HCT116 (cell line): Measurements from ENCODE around the gene CRACR2A. TPM values are rescaled to one million over a fixed set of nuclear protein-coding genes. Genes with fewer than 3 reads are reported as not detected.

Experiments
- ATAC-seq: fragments of 200-7000 bp; cut with Tn5 transposase; 2 replicates; pipeline ENCODE4 v1.9.1; 2020; ENCODE audit warnings: mild to moderate bottlenecking, moderate library complexity
- BruUV-seq: library from RNA; stranded (reverse); fragments of 400-500 nt; replicated peaks from 2 replicates; lab custom pipeline; 2021; lab: Mats Ljungman, UMichigan
- CTCF ChIA-PET: fragments of 300-600 bp; sonication (Branson Sonifier 250); formaldehyde crosslinking; loops from one replicate; lab custom pipeline; 2021; ENCODE audit warnings: antibody characterized with exemption; lab: Charles Lee
- POLR2A ChIA-PET: fragments of 300-600, 350-600 bp; sonication (Branson Sonifier 250); formaldehyde crosslinking; loops from one replicate; lab custom pipeline; 2021; ENCODE audit warnings: antibody characterized with exemption; lab: Charles Lee
- RAD21 ChIA-PET, 2 experiments: fragments of 300-600 bp; sonication (Branson Sonifier 250); formaldehyde crosslinking; loops; one replicate each; lab custom pipeline; 2023; ENCODE audit warnings: low total read pairs in 2 of 2; ENCODE audit not compliant: uncharacterized antibody in 2 of 2, unreplicated experiment in 2 of 2, low non-redundant PET in 1 of 2; lab: Charles Lee
- DNase-seq: peaks from one replicate; pipeline ENCODE4 v3.0.0-alpha.2; 2010; ENCODE audit warnings: low read depth, low spot score
- H2AFZ ChIP-seq: fragments of 200-600 bp; shearing (Covaris generic), sonication (generic); 2 replicates; pipeline ENCODE4 v1.6.1; 2017; ENCODE audit warnings: low read depth, mixed run types, mixed read lengths, antibody characterized with exemption, low read length; ENCODE audit not compliant: poor library complexity, severe bottlenecking
- H3K27ac ChIP-seq: 2 replicates; pipeline ENCODE4 v1.5.1; 2012; ENCODE audit warnings: low read depth, low read length
- H3K27me3 ChIP-seq: fragments of 200-600 bp; sonication (generic); 2 replicates; pipeline ENCODE4 v1.6.1; 2016; ENCODE audit warnings: mixed run types, low read length, mixed read lengths; ENCODE audit not compliant: insufficient read depth
- H3K36me3 ChIP-seq, 2 experiments: fragments of 200-500 bp in 1 of 2; fragments of 200-600 bp in 1 of 2; sonication (Bioruptor generic) in 1 of 2; sonication (generic) in 1 of 2; 2 replicates each; pipeline versions ENCODE4 v1.5.1 to v1.6.1; 2014 to 2016; ENCODE audit warnings: low read length in 2 of 2, inconsistent platforms in 1 of 2, mixed read lengths in 1 of 2, mixed run types in 1 of 2; ENCODE audit not compliant: insufficient read depth in 2 of 2, control insufficient read depth in 1 of 2
- H3K4me1 ChIP-seq, 2 experiments: fragments of 200-600 bp in 1 of 2; sonication (generic) in 1 of 2; 2 replicates each; pipeline versions ENCODE4 v1.5.1 to v1.6.1; 2012 to 2017; ENCODE audit warnings: low read length in 2 of 2, inconsistent platforms in 1 of 2, mild to moderate bottlenecking in 1 of 2, mixed read lengths in 1 of 2, mixed run types in 1 of 2, moderate library complexity in 1 of 2; ENCODE audit not compliant: insufficient read depth in 2 of 2, control insufficient read depth in 1 of 2
- H3K4me2 ChIP-seq: fragments of 200-600 bp; sonication (generic); 2 replicates; pipeline ENCODE4 v1.6.1; 2017; ENCODE audit warnings: mixed run types, low read length, mixed read lengths
- H3K4me3 ChIP-seq, 2 experiments: fragments of 200-600 bp in 1 of 2; sonication (generic) in 1 of 2; replicated peaks in 1 of 2; 2 replicates each; pipeline ENCODE4 v1.5.1; 2011 to 2016; ENCODE audit warnings: low read length in 2 of 2, control low read depth in 1 of 2, low read depth in 1 of 2, mild to moderate bottlenecking in 1 of 2, mixed read lengths in 1 of 2, mixed run types in 1 of 2
- H3K79me2 ChIP-seq: fragments of 200-600 bp; sonication (generic); 2 replicates; pipeline ENCODE4 v1.6.1; 2017; ENCODE audit warnings: mild to moderate bottlenecking, mixed run types, low read length, moderate library complexity, mixed read lengths; ENCODE audit not compliant: insufficient read depth
- H3K9ac ChIP-seq: fragments of 200-600 bp; sonication (generic); 2 replicates; pipeline ENCODE4 v1.6.1; 2016; ENCODE audit warnings: low read length, mixed read lengths
- H3K9me2 ChIP-seq: fragments of 200-600 bp; sonication (generic), shearing (Covaris generic); 2 replicates; pipeline ENCODE4 v1.6.1; 2017; ENCODE audit warnings: mixed run types, mild to moderate bottlenecking, moderate library complexity; ENCODE audit not compliant: insufficient read depth
- H3K9me3 ChIP-seq, 2 experiments: fragments of 200-500 bp in 1 of 2; fragments of 200-600 bp in 1 of 2; sonication (Bioruptor generic) in 1 of 2; sonication (generic) in 1 of 2; 2 replicates each; pipeline ENCODE4 v1.6.1; 2014 to 2017; ENCODE audit warnings: low read length in 2 of 2, mixed read lengths in 2 of 2, inconsistent platforms in 1 of 2, low read depth in 1 of 2, mild to moderate bottlenecking in 1 of 2, mixed run types in 1 of 2, moderate library complexity in 1 of 2; ENCODE audit not compliant: control insufficient read depth in 1 of 2, insufficient read depth in 1 of 2
- H4K20me1 ChIP-seq: fragments of 200-600 bp; sonication (generic), shearing (Covaris generic); 2 replicates; pipeline ENCODE4 v1.6.1; 2017; ENCODE audit warnings: mixed run types, mild to moderate bottlenecking, moderate library complexity; ENCODE audit not compliant: insufficient read depth
- CBX3 ChIP-seq: IDR thresholded peaks from 2 replicates; pipeline ENCODE4 v1.6.1; 2012; ENCODE audit warnings: low read depth
- CEBPB ChIP-seq: IDR thresholded peaks from 2 replicates; pipeline ENCODE4 v1.6.1; 2012; ENCODE audit warnings: low read depth
- EGR1 ChIP-seq: IDR thresholded peaks from 2 replicates; pipeline ENCODE4 v1.6.1; 2012; ENCODE audit warnings: low read depth
- EZH2 ChIP-seq: fragments of 200-600 bp; sonication (generic); IDR thresholded peaks from 2 replicates; pipeline ENCODE4 v1.6.1; 2017; ENCODE audit warnings: antibody characterized with exemption, mixed run types
- EZH2phosphoT487 ChIP-seq: fragments of 200-600 bp; IDR thresholded peaks from 2 replicates; pipeline ENCODE4 v1.6.1; 2018; ENCODE audit warnings: antibody characterized with exemption, borderline replicate concordance
- FOSL1 ChIP-seq: IDR thresholded peaks from 2 replicates; pipeline ENCODE4 v1.6.1; 2012; ENCODE audit warnings: low read depth
- JUND ChIP-seq: IDR thresholded peaks from 2 replicates; pipeline ENCODE4 v1.6.1; 2012
- MAX ChIP-seq: IDR thresholded peaks from 2 replicates; pipeline ENCODE4 v1.6.1; 2012
- POLR2A ChIP-seq: IDR thresholded peaks from 2 replicates; pipeline ENCODE4 v1.7.0; 2011; ENCODE audit warnings: borderline replicate concordance; ENCODE audit not compliant: insufficient read depth, insufficient read length; ENCODE audit errors: extremely low read depth
- POLR2AphosphoS5 ChIP-seq: IDR thresholded peaks from 2 replicates; pipeline ENCODE4 v1.6.1; 2011; ENCODE audit warnings: mild to moderate bottlenecking, low read depth, low read length, moderate library complexity
- RAD21 ChIP-seq: IDR thresholded peaks from 2 replicates; pipeline ENCODE4 v1.6.1; 2012; ENCODE audit warnings: low read depth, mild to moderate bottlenecking
- REST ChIP-seq: IDR thresholded peaks from 2 replicates; pipeline ENCODE4 v1.6.1; 2012; ENCODE audit warnings: low read depth
- SIN3A ChIP-seq: IDR thresholded peaks from 2 replicates; pipeline ENCODE4 v1.6.1; 2012; ENCODE audit warnings: low read depth
- SP1 ChIP-seq: IDR thresholded peaks from 2 replicates; pipeline ENCODE4 v1.6.1; 2012; ENCODE audit warnings: low read depth
- SRF ChIP-seq: IDR thresholded peaks from 2 replicates; pipeline ENCODE4 v1.6.1; 2012; ENCODE audit warnings: low read depth
- TCF7L2 ChIP-seq: IDR thresholded peaks from 2 replicates; pipeline ENCODE4 v1.7.0; 2011; ENCODE audit warnings: borderline replicate concordance, inconsistent platforms; ENCODE audit not compliant: insufficient read depth, insufficient read length; ENCODE audit errors: extremely low read depth
- YY1 ChIP-seq: IDR thresholded peaks from 2 replicates; pipeline ENCODE4 v1.6.1; 2011; ENCODE audit warnings: low read length, low read depth, moderate library complexity, mild to moderate bottlenecking; ENCODE audit not compliant: insufficient replicate concordance; ENCODE audit errors: extremely low read depth
- ZFX ChIP-seq: fragments of 450-650 bp; IDR thresholded peaks from 2 replicates; pipeline ENCODE4 v1.6.1; 2017
- intact Hi-C: fragments of 100-400 bp; cut with micrococcal nuclease; formaldehyde crosslinking; loops from 2 replicates; pipeline ENCODE4 v1.10.0; 2022
- total RNA-seq: library from RNA; stranded (reverse); gene quantifications from one replicate; pipeline ENCODE4 v1.2.1, GENCODE V29; 2021; ENCODE audit not compliant: unreplicated experiment

Gene CRACR2A
- total RNA-seq, 1 experiment from 2014 or later = 18.4 TPM

DNA sequence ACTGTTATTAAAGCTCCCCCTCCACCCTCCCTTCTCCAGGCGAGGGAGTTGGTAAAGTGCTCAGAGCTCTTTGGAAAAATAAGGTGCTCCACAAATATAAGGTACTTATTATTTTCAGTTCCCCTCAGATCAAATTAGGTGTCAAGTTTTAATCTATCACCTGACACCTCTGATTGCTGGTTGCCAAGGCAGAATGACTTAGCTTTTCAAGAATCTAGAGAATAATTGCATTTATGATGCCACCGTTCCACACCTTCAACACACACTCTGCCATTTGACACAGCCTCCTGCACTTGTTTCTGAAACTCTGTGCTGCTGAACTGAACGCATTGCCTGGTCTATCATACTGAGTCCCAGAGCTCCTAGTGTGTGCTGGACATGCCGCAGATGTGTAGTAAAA is 128.6 kb downstream of the CRACR2A start:
- Histone ChIP-seq H3K79me2 (no peaks in the 10 kb centered on the region), H3K4me1 (no peaks in the 10 kb centered on the region), H4K20me1 (no peaks in the 10 kb centered on the region), H3K36me3 (peaks cover 2 to 4% of the 10 kb centered on the region in 2 experiments; a peak in 2 of 4 replicates), H3K27ac (no peak overlapping the region), H3K4me2 (no peak overlapping the region), H2AFZ (no peak overlapping the region), H3K27me3 (no peaks in the 10 kb centered on the region), H3K4me3 (no peak overlapping the region), H3K9ac (no peak overlapping the region), H3K9me2 (no peaks in the 10 kb centered on the region), H3K9me3 (no peaks in the 10 kb centered on the region)
- RAD21 ChIA-PET = no interaction called here
- BruUV-seq = no TSS peak
- no peak for ATAC-seq
- CTCF ChIA-PET = no interaction called here
- TF ChIP-seq TCF7L2 (no peak), RAD21 (no peak), CEBPB (no peak), REST (no peak), CBX3 (no peak), EZH2 (no peak), YY1 (no peak), SIN3A (no peak), FOSL1 (no peak), EGR1 (no peak), JUND (no peak), SRF (no peak), SP1 (no peak), EZH2phosphoT487 (no peak), POLR2AphosphoS5 (no peak), POLR2A (no peak), MAX (no peak), ZFX (no peak)
- intact Hi-C loops = no loop called here
- POLR2A ChIA-PET = no interaction called here
- no peak for DNase-seq
